Fibroblast of the aortic adventitia (primary cell): ENCODE results near the gene GON4L. TPM values are rescaled to one million over a fixed set of nuclear protein-coding genes. Genes with fewer than 3 reads are reported as not detected.
"Not testable (repeated sequence)": the region's sequence is repeated elsewhere in the genome, so short reads cannot be mapped to it uniquely, and the experiment has no call there.

Experiments
- DNase-seq: peaks from one replicate; pipeline ENCODE4 v3.0.0-alpha.2; 2010; ENCODE audit warnings: low read depth
- H3K4me3 ChIP-seq: 2 replicates; pipeline ENCODE4 v1.5.1; 2011; ENCODE audit warnings: low read depth, mild to moderate bottlenecking, control low read depth, low read length, moderate library complexity
- CTCF ChIP-seq: IDR thresholded peaks from 2 replicates; pipeline ENCODE4 v1.5.1; 2011; ENCODE audit warnings: mild to moderate bottlenecking, low read length, control low read depth, inconsistent platforms; ENCODE audit not compliant: insufficient read depth
- total RNA-seq: library from RNA; depleted of rRNA; stranded (reverse); fragments of >200 nt; gene quantifications from 2 replicates; pipeline ENCODE4 v1.2.3, GENCODE V29; 2012; ENCODE audit warnings: low replicate concordance

Gene GON4L
- total RNA-seq, 1 donor: 39.9 TPM

GRCh38 chr1:155831279-155831976, 25.6 kb downstream of the GON4L start:
- TF ChIP-seq CTCF: no peak
- DNase-seq: no peak

GRCh38 chr1:155827450-155827849, 29.6 kb downstream of the GON4L start:
- H3K4me3 ChIP-seq: no peak overlapping the region
- DNase-seq: no peak
- no peak for TF ChIP-seq CTCF

More at GRCh38 chr1:155831279-155831976, 25.6 kb downstream of the GON4L start:
- no peak overlapping the region for H3K4me3 ChIP-seq

DNA sequence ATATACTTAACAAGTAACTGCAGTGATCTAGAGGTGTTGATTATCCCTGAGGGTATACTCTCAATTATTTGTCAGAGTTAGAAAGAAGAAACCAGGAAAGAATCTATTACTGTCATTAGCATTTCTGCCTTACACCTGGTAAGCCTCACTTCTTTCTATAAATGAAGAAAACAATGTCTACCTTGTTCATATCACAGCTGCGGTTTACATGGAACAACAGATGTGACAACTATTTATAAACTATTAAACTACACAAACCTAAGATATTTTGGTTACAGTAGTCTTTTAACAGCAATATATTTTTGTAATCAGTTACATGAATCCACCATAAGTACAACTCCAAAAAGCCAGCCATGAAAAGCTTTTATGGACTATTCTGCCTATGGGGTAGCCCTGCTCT, 40.7 kb downstream of the GON4L start:
- no peak overlapping the region for H3K4me3 ChIP-seq
- no peak for TF ChIP-seq CTCF
- DNase-seq: no peak

GRCh38 chr1:155813672-155814071, 43.3 kb downstream of the GON4L start:
- TF ChIP-seq CTCF: no peak
- H3K4me3 ChIP-seq: no peak overlapping the region
- no peak for DNase-seq

GRCh38 chr1:155812878-155813277, 44.1 kb downstream of the GON4L start:
- H3K4me3 ChIP-seq: no peak overlapping the region
- DNase-seq: no peak
- no peak for TF ChIP-seq CTCF

DNA sequence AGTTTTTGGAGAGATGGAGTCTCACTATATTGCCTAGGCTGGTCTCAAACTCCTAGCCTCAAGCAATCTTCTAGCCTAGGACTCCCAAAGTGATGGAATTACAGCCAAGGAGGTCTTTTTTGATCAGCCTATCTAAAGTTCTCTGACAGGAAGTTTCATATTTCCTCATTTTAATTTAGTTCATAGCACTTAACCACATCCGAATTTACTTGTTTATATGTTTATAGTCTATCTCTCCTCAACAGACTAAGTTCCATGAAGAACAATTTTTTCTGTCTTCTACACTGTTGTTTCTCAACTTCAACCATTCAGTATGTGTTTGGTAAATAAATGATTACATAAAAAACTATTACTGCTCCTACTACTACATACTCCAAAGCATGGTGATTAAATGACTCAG, 47.9 kb downstream of the GON4L start:
- no peak for DNase-seq
- TF ChIP-seq CTCF: no peak
- H3K4me3 ChIP-seq: no peak overlapping the region

DNA sequence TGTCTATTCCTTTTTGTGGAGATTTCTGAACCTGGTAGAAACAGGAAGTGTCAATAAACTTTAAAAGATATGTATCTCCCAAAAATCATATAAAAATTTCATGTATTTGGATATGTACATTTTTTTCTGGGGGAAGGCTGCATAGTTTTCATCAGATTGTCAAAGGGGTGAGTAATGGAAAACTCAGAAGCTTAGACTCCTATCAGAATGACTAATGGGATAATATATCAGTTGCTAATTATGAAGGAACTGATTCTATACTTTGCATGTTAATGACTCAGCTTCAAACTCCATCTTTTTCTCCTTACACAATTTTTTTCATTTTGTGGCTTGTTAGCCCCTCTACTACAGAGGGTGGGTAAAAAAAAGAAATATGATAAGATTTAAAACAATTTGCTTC, 55.9 kb downstream of the GON4L start:
- DNase-seq: peak; percentile 36
- TF ChIP-seq CTCF: no peak
- H3K4me3 ChIP-seq: no peak overlapping the region

- not testable (repeated sequence) for DNase-seq, H3K4me3 ChIP-seq
These were observed 61.4 kb downstream of the GON4L start for GRCh38 chr1:155795618-155796017.
